K562 (cell line): ENCODE results near the gene RTBDN. TPM values are rescaled to one million over a fixed set of nuclear protein-coding genes. Genes with fewer than 3 reads are reported as not detected.

Experiments used
- CBX2 ChIP-seq: fragments of 200-600 bp; sonication (generic); IDR thresholded peaks from one replicate; pipeline ENCODE4 v1.6.1; 2012; ENCODE audit warnings: mild to moderate bottlenecking, low read length, inconsistent platforms; ENCODE audit not compliant: insufficient read depth, poor library complexity, severe bottlenecking
- E2F1 ChIP-seq: sonication (generic); formaldehyde crosslinking; IDR thresholded peaks from 2 replicates; pipeline ENCODE4 v1.8.1; 2023; ENCODE audit warnings: mild to moderate bottlenecking, missing genetic modification reagents, moderate library complexity
- GTF2F1 ChIP-seq: IDR thresholded peaks from 2 replicates; pipeline ENCODE4 v1.6.1; 2011; ENCODE audit warnings: low read depth, low read length, improper control_type of control experiment
- HDAC6 ChIP-seq: IDR thresholded peaks from 2 replicates; pipeline ENCODE4 v1.6.1; 2012; ENCODE audit warnings: low read depth, mild to moderate bottlenecking, control low read depth, inconsistent platforms, low read length, moderate library complexity
- JUND ChIP-seq, 2 experiments: IDR thresholded peaks; 2 replicates in 1 of 2; 3 replicates in 1 of 2; pipeline ENCODE4 v1.6.1; 2011; ENCODE audit warnings: borderline replicate concordance in 2 of 2, low read depth in 2 of 2, low read length in 2 of 2, improper control_type of control experiment in 1 of 2, missing biosample characterization in 1 of 2, missing genetic modification characterization in 1 of 2, missing genetic modification reagents in 1 of 2
- NEUROD1 ChIP-seq: fragments of 150-350 bp; IDR thresholded peaks from 2 replicates; pipeline ENCODE4 v1.6.1; 2014; ENCODE audit warnings: borderline replicate concordance, low read length, low read depth; ENCODE audit not compliant: partially characterized antibody
- NR2C2 ChIP-seq, 2 experiments: fragments of 200-800 bp in 1 of 2; sonication (Bioruptor generic) in 1 of 2; sonication (generic) in 1 of 2; formaldehyde crosslinking in 1 of 2; IDR thresholded peaks; 2 replicates each; pipeline versions ENCODE4 v1.6.1 to v1.8.0; 2016 to 2022; ENCODE audit warnings: mild to moderate bottlenecking in 1 of 2, missing compliant biosample characterization in 1 of 2, missing genetic modification characterization in 1 of 2, missing genetic modification reagents in 1 of 2
- POLR2AphosphoS2 ChIP-seq: IDR thresholded peaks from 2 replicates; pipeline ENCODE4 v1.6.1; 2012; ENCODE audit warnings: low read length, improper control_type of control experiment
- RBM17 ChIP-seq: fragments of 200-400 bp; formaldehyde crosslinking; IDR thresholded peaks from 2 replicates; pipeline ENCODE4 v1.6.1; 2017; ENCODE audit warnings: low read depth, mild to moderate bottlenecking, low read length, borderline replicate concordance
- SRSF3 ChIP-seq: fragments of 200-400 bp; formaldehyde crosslinking; IDR thresholded peaks from 2 replicates; pipeline ENCODE4 v1.6.1; 2016; ENCODE audit warnings: mild to moderate bottlenecking, low read length, moderate library complexity; ENCODE audit not compliant: insufficient read depth
- ZBTB43 ChIP-seq: sonication (generic); formaldehyde crosslinking; IDR thresholded peaks from 2 replicates; pipeline ENCODE4 v1.8.0; 2023; ENCODE audit warnings: mild to moderate bottlenecking, missing genetic modification reagents
- ZBTB7A ChIP-seq: IDR thresholded peaks from 2 replicates; pipeline ENCODE4 v1.6.1; 2011; ENCODE audit warnings: low read depth, mild to moderate bottlenecking, low read length, moderate library complexity, borderline replicate concordance; ENCODE audit not compliant: control insufficient read depth
- ZNF239 ChIP-seq: fragments of 250-450 bp; sonication (Bioruptor Pico); IDR thresholded peaks from 2 replicates; pipeline ENCODE4 v1.4.0; 2020; ENCODE audit warnings: mild to moderate bottlenecking
- ZNF518B ChIP-seq: fragments of 250-450 bp; sonication (Bioruptor Pico); IDR thresholded peaks from 2 replicates; pipeline ENCODE4 v1.5.0; 2021; ENCODE audit warnings: mild to moderate bottlenecking, moderate library complexity
- polyA plus RNA-seq, 8 experiments: library from polyadenylated mRNA; depleted of rRNA in 4 of 8; stranded (reverse) in 5 of 8; unstranded in 3 of 8; fragments of >200 nt; fragmentation: Nextera tagmentation in 2 of 8; fragmentation: Illumina TruSeq in 1 of 8; extraction: Ambion mirVana in 2 of 8; extraction: Trizol in 1 of 8; gene quantifications; 2 replicates each; pipeline versions ENCODE4 v1.2.1 to v1.2.3, GENCODE V29; 2011 to 2014; ENCODE audit warnings: inconsistent platforms in 1 of 8, missing spikeins in 1 of 8
- total RNA-seq, 7 experiments: library from RNA; depleted of rRNA in 6 of 7; stranded (reverse); fragments of >200 nt in 6 of 7; fragmentation: Illumina TruSeq in 2 of 7; extraction: Trizol in 2 of 7; gene quantifications; 2 replicates each; pipeline versions ENCODE4 v1.2.1 to v1.2.3, GENCODE V29; 2011 to 2021; ENCODE audit warnings: low replicate concordance in 1 of 7
- TF ChIP-seq, protein P1 (sequence below): sonication (generic); IDR thresholded peaks from 2 replicates; pipeline ENCODE4 v1.6.1; 2016
- TF ChIP-seq, protein P2 (sequence below): fragments of 450-650 bp; IDR thresholded peaks from 2 replicates; pipeline ENCODE4 v1.6.1; 2017; ENCODE audit warnings: antibody characterized with exemption

Gene RTBDN
- total and polyA plus RNA-seq, 9 of the 15 experiments (the other 6 are each of a cell fraction or from before 2014, with no cell fraction given): 0.20 to 2.3 (median 0.72) TPM; not detected in 1

DNA sequence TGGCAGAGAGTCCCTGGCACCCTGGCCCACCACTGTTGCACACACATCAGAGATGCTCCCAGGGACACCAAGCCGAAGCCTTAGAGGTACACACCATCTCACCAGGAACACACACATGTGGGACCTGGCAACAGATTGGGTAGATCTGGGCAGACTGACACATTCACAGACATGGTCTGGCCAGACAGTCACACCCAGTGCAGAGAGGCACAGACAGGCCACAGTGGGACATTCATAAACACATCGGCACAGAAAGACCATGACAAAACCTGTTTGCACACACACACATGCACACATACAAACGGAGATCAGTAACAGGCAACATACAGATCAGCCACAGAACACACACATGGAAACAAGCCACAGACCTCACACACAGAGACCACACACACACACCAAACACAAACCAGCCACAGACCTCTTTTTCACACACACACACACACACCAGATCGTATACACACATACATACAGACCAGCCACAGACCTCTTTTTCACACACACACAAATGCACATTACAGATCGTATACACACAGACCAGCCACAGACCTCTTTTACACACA lies 49.4 kb downstream of the RTBDN start (continued):
- no peak for TF ChIP-seq E2F1 (CRISPR knock-in tag)
- no peak for TF ChIP-seq HDAC6
- TF ChIP-seq CBX2: no peak
- TF ChIP-seq ZBTB7A: no peak
- TF ChIP-seq JUND (IDR thresholded peaks at IDR 0.05; ENCODE audit: borderline replicate concordance, low read depth, low read length): no peak
- no peak for TF ChIP-seq JUND (tag; IDR thresholded peaks at IDR 0.05; ENCODE audit: borderline replicate concordance, low read depth, low read length)
- no peak for TF ChIP-seq SRSF3
- TF ChIP-seq NR2C2 (CRISPR knock-in tag; IDR thresholded peaks at IDR 0.05): no peak
- peak; percentile 14; the same call in 1 of the 2 replicates for TF ChIP-seq NR2C2 (tag; IDR thresholded peaks at IDR 0.05)
- TF ChIP-seq NEUROD1: no peak
- TF ChIP-seq, protein P1, sequence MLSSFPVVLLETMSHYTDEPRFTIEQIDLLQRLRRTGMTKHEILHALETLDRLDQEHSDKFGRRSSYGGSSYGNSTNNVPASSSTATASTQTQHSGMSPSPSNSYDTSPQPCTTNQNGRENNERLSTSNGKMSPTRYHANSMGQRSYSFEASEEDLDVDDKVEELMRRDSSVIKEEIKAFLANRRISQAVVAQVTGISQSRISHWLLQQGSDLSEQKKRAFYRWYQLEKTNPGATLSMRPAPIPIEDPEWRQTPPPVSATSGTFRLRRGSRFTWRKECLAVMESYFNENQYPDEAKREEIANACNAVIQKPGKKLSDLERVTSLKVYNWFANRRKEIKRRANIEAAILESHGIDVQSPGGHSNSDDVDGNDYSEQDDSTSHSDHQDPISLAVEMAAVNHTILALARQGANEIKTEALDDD: no peak
- TF ChIP-seq GTF2F1: no peak
- TF ChIP-seq ZNF239 (CRISPR knock-in tag): no peak
- TF ChIP-seq, protein P2, sequence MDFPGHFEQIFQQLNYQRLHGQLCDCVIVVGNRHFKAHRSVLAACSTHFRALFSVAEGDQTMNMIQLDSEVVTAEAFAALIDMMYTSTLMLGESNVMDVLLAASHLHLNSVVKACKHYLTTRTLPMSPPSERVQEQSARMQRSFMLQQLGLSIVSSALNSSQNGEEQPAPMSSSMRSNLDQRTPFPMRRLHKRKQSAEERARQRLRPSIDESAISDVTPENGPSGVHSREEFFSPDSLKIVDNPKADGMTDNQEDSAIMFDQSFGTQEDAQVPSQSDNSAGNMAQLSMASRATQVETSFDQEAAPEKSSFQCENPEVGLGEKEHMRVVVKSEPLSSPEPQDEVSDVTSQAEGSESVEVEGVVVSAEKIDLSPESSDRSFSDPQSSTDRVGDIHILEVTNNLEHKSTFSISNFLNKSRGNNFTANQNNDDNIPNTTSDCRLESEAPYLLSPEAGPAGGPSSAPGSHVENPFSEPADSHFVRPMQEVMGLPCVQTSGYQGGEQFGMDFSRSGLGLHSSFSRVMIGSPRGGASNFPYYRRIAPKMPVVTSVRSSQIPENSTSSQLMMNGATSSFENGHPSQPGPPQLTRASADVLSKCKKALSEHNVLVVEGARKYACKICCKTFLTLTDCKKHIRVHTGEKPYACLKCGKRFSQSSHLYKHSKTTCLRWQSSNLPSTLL: no peak; the same call in 1 of the 2 replicates
- no peak for TF ChIP-seq RBM17
- TF ChIP-seq POLR2AphosphoS2: no peak
- TF ChIP-seq ZNF518B: no peak
- no peak for TF ChIP-seq ZBTB43
